Measurements from ENCODE around the gene KCTD3.

Gene KCTD3

GRCh38 chr1:215566556-215567490, at the start of gene KCTD3:
TSS of gene KCTD3 (plus strand) at chr1:215567304. CDS start at chr1:215567686, 382 bp downstream.
- peak in 5 of 6 experiments; percentile 15 to 34 (median 18) for DNase-seq

DNA sequence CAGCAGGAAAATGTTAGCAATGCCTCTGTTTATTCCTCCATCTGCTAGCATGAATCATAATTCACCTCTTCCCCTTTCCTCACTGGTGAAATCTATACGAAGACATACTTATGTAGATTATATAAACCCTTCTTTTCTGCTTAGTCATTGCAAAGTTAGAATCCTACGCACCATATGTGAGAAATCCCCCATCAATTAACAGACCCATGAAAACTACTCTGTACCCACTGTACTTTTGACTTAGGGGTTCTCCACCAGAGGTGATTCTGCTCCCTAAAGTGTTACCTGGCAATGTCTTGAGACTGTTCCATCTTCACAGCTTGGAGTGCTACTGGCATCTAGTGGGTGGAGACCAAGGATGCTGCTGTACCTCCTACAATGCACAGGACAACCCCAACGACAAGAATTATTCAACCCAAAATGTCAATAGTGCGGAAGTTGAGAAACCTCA, 49.6 kb upstream of the KCTD3 start:
- DNase-seq: no peak

DNA sequence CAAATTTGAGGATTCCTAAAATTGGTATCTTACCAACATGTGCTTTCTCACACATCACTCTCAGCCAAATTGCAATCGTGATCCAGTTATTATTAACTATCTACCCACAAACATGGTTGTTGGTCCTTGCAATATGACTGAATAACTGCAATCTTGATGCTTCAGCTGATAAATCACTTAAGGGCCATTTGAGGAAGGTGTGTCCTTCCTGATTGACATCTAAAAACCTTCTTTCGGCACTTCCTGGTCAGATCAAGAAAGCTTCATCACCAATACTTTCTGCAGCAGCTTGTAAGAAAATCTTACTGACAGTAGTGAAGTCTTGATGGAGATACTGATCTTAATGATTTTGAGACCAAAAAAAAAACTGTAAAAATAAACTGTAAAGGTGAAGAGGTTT, 48.5 kb upstream of the KCTD3 start:
- DNase-seq: no peak

DNA sequence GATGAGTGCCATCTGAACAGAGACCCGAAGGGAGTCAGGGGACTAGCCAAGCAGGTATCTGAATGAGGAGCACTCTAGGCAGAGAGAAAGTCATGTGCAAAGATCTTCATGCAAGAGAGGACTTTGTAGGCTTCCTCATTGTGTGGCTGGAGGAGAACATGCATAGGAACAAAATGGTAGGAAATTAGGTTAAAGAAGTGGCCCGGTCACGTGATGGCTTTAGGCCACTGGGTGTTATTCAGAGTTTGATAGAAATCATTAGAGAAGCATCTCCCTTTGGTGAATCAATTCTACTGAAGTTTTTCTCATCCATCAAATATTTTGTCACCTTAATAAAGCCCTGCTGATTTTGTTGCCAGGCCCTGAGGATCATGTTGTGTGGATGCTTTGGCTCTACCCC, 45.8 kb upstream of the KCTD3 start:
- DNase-seq: no peak

GRCh38 chr1:215523128-215523861, 43.8 kb upstream of the KCTD3 start:
- no peak for DNase-seq

DNA sequence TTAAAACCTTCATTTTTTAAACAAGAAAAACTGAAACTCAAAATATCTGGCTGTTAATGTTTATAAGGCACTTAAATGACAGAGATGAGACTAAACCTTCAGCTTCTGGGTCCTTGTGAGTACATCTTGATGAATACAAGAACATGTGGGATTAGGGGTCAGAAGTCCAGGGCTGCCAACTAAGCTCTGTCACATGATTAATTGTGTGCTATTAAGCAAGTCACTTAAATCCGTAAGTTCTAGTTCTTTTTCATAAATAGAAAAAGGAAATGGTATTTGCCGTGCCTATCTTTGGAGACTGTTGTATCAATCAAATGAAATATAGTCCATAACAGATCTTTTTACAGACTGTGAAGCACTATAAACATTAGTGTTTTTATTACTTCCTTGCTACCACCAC, 43.2 kb upstream of the KCTD3 start:
- DNase-seq: no peak

- peak in 3 of 6 experiments; percentile 10 to 60 (median 41) for DNase-seq
Measured at GRCh38 chr1:215526147-215526845, 40.8 kb upstream of the KCTD3 start.

GRCh38 chr1:215526846-215527151, 40.3 kb upstream of the KCTD3 start:
- DNase-seq: no peak

DNA sequence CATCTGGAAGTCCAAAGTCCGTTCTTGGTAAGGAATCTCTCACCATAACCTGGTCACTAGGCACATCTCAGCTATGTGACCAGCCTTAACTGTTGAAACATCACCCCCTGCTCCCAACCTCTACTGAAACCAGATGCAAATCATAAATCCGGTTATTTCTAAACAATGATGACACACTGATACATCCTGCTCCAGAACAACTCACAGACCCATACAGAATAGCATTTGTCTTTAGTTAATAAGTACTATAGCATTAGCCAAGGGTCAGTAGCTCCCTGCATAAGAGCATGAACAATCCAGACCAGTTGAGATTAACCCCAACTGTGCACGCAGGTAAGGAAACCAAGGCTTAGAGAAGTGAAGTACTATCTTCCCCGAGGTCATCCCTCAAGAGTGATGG, 38.0 kb upstream of the KCTD3 start:
- DNase-seq: no peak

DNA sequence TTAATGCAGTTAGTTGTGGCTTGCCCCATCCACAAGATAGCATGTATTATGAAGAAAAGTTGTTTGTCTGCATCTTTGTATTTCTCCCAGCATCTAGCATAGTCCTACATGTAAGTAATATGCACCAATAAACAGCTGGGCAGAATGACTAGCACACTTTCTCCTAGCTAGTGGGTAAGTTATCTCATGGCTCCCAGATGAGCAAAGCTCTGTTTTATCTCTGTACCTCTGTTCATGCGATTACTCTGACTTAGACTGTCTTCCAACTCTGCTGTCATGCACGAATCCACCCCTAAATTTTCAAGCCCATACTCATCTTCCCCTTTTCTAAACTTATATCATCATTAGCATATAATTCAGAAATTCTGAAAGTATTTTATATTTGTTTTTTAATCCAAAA, 37.5 kb upstream of the KCTD3 start:
- no peak for DNase-seq

DNA sequence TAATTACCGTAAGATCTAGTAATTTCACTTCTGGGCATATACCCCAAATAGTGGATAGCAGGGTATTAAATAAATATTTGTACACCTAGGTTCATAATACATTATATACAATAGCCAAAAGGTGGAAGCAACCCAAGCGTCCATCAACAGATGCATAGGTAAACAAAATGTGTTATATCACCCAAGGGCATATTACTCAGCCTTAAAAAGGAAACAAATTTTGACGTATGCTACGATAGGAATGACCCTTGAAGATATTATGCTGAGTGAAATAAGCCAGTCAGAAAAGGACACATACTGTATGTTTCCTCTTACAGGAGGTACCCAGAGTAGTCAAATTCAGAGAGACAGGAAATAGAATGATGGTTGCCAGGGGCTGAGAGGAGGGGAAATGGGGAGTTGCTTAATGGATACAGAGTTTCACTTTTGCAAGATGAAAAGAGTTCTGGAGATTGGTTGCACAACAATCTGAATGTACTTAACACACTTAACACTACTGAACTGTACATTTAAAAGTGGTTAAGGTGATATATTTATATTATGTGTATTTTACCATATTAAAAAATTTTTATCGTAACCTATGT, 36.6 kb upstream of the KCTD3 start:
- no peak for DNase-seq

GRCh38 chr1:215539803-215540570, 27.1 kb upstream of the KCTD3 start:
- DNase-seq: no peak

DNA sequence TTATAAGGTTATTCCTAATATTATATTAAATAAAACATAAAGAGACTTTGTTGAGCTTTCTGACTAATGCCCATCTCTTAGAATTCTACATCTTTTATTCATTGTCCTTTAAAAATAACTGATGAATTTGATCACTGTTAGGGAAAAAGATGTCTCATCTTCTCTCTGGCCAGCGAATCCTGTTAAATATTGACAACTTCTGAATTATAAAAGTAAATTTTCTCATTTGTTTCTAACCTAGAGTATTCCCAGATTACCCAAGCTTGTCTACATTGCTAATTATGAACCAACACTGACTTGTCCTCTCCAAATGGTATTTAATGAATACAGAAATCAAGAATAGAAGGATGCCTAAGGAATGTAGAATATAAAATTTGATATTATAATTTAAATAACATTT, 24.8 kb upstream of the KCTD3 start:
- no peak for DNase-seq

GRCh38 chr1:215543191-215543606, 23.9 kb upstream of the KCTD3 start:
- DNase-seq: no peak

DNA sequence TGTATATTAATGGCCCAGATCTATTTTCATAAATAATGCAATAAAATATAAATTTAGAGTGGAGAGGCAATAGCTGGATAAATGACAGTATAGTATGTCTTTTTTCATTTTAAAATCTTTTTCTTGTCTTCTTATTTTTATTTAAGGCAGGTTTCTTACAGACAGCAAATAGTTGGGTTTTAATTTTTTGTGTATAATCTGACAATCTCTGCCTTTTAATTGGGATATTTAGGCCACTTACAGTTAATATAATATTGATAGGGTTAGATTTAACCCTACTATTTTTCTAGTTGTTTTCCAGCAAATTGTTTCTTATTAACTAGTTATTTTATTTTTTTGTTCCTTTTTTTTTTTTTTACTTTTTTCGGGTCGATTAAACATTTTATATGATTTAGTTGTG, 23.3 kb upstream of the KCTD3 start:
- no peak for DNase-seq

- DNase-seq: no peak
Measured at GRCh38 chr1:215544566-215544965, 22.5 kb upstream of the KCTD3 start.

DNA sequence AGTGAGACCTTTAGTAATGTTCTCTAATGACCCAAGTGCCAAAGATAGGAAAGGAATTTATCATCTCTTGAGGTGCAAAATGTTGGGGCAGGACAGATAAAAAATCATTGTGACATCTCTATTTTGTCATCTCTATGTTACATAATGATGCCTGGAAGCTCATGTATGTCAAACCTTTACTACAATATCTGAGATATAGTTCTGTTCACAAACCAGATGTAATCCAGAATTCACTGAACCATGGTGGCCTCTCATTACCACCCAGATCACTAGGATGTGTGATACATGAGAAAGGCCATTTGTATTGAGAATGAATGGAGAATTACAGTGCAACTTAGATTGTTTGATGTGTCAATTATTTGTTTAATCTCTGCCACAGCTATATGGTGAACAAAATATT, 22.0 kb upstream of the KCTD3 start:
- DNase-seq: no peak

GRCh38 chr1:215547011-215547410, 20.1 kb upstream of the KCTD3 start:
- DNase-seq: no peak

- DNase-seq: no peak
Measured at GRCh38 chr1:215551806-215552205, 15.3 kb upstream of the KCTD3 start.

GRCh38 chr1:215554865-215555264, 12.2 kb upstream of the KCTD3 start:
- no peak for DNase-seq

- DNase-seq: no peak
Measured at GRCh38 chr1:215555531-215555930, 11.6 kb upstream of the KCTD3 start.

GRCh38 chr1:215556996-215557395, 10.1 kb upstream of the KCTD3 start:
- DNase-seq: no peak

Data from stimulated activated naive CD4-positive, alpha-beta T cell (primary cell).